GM18502 (cell line): ENCODE data around the gene MYCN.
"Not testable (repeated sequence)": the region's sequence is repeated elsewhere in the genome, so short reads cannot be mapped to it uniquely, and the experiment has no call there.

ENCODE experiments used
- ATAC-seq: cut with Tn5 transposase; IDR thresholded peaks from one replicate; pipeline ENCODE4 v1.9.1; 2021; ENCODE audit warnings: mild to moderate bottlenecking; ENCODE audit not compliant: unreplicated experiment, poor library complexity

MYCN gene

DNA sequence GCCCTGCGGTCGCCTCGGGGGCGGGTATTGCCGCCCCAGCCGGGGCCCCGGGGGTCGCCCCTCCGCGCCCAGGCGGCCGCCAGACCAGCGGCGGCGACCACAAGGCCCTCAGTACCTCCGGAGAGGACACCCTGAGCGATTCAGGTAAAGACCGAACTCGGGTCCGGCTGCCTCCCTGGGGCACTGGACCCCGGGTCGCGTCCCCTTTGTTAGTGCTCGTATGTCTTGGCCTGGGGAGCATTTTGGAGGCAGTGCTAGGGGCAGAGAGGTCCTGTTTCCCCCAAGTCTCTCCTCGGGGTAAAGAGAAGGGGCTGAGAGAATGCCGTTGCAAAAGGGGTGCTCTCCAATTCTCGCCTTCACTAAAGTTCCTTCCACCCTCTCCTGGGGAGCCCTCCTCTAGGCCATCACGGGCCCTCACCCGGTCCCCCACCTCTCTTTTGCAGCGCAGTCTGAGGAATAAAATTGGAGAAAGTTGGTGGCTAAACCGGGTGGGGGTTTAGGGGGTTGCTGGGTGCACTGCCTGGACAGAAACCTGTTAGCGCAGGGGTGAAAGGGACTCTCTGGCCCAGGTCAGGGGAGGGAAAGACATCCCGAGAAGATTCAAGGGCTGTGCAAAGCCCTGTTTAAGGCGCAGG lies 2.5 kb downstream of the MYCN start:
- no peak for ATAC-seq

DNA sequence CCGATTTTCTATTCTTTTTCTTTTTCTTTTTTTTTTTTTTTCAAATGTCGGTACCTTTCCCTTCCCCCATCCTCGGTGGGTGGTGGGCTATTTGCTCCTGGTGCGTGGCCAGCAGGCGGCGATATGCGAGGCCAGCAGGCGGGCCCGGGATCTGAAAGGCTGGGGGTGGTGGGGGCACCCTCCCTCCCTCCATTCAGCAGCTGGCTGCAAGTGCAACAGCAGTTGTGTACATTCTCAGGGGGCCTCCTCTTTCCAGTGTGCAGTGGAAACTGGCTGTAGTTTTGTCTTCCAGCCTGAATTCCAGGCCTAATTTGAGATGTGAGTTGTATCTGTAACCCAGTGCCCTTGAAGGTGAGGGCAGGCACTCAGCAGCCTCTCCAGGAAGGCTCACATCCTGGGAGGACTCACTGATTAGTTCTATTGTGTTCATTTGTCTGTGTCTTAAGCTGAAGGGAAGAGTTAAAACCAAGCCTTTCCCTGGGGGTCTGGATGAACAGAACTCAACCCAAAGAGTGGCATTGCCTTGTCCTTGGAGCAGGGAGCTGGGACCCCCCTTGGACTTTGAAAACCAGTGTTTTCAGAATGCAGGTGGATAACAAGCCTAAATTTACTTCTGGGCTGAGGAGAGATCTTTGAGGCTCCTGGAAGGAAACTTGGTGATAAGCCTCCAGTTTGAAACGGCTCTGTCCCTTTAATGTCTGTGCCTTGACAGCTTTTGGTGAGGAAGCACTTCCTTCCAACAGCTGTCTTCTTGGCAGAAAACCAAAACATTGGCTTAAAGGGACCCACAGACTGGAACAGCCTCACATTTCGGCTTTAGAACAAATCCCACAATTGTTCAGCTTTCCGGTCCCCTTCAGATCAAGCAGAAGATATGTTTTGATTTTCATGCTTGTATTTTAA lies 3.3 kb downstream of the MYCN start:
- ATAC-seq, result no peak

DNA sequence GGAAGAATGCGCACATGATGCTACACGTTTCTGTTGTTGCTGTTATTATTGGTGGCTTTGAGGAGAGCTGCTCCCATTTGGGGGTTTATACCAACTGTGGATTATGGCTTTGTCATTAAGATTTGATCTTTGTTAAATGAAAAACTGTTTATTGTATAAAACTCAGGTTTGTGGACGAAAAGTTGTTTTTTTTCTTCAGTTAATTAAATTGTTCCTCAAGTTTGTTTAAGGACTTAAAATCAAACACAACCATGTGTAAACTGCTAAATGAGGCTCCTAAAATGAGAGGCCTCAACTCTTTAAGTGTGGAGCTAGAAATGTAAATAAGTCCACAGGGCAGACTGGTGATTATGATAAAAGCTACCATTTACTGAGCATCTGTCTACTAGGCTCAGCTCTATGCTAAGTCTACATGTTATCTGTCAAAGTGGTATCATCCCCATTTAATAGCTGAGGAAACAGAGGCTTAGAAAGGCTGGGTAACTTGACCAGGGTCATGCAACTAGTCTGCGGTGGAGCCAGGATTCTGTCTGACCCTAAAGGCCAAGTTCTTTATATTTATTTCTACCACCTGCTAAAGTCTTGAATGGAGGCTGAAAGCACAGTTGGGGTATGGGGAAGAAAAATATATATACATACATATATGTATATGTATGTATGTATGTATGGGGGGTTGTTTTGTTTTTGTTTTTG lies 4.1 kb downstream of the MYCN start:
- ATAC-seq, result no peak

DNA sequence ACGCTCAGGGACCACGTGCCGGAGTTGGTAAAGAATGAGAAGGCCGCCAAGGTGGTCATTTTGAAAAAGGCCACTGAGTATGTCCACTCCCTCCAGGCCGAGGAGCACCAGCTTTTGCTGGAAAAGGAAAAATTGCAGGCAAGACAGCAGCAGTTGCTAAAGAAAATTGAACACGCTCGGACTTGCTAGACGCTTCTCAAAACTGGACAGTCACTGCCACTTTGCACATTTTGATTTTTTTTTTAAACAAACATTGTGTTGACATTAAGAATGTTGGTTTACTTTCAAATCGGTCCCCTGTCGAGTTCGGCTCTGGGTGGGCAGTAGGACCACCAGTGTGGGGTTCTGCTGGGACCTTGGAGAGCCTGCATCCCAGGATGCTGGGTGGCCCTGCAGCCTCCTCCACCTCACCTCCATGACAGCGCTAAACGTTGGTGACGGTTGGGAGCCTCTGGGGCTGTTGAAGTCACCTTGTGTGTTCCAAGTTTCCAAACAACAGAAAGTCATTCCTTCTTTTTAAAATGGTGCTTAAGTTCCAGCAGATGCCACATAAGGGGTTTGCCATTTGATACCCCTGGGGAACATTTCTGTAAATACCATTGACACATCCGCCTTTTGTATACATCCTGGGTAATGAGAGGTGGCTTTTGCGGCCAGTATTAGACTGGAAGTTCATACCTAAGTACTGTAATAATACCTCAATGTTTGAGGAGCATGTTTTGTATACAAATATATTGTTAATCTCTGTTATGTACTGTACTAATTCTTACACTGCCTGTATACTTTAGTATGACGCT lies 5.8 kb downstream of the MYCN start:
- ATAC-seq, result no peak

DNA sequence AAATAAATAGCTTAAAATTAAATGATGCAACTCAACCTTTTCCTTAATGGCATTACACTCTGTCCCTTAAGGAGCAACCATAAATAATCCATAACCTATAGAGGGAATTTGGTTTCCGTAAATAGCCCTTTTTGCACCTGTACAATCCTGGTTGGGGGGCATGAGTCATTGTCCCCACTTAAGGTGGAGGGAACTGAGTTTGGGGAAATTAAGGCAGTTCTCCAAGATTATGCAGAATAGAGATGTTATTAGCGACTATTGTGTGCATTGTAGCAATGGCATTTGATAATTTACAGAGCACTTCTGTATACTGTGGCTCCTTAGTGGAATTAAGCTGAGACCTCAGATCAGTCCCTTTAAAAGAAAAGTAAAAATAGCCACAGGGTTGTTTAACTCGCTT lies 6.6 kb downstream of the MYCN start:
- ATAC-seq, result no peak

DNA sequence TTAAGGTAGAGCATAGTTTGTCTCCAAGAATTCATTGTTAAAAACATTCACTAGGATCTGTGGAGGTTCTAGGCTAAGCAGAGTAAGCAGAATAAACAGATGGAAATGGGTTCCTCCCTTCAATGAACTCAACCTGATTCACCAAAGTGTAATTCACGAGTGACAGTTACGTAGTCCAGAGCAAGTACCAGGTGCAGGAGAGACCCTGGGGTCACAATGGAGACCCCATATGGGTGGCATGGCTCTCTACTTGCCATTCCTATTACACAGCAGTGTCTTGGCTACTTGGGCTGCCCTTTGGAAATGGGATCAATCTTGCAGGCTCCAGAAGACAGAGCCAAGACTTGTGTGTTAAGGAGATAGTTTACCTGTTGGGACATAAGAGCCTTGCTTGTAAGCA lies 7.1 kb downstream of the MYCN start:
- no peak for ATAC-seq

DNA sequence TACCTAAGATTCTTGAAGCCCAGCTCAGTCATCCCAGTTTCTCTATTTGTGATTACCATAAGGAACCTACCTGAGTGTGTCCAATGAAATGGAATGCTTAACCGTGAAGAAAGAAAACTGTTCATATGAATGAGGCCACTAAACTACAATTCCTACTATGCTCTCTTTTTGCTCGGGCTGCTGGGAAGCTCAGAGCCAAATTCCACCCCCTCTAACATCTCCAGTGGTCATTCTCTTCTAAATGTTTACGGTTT lies 8.3 kb downstream of the MYCN start:
- no peak for ATAC-seq

DNA sequence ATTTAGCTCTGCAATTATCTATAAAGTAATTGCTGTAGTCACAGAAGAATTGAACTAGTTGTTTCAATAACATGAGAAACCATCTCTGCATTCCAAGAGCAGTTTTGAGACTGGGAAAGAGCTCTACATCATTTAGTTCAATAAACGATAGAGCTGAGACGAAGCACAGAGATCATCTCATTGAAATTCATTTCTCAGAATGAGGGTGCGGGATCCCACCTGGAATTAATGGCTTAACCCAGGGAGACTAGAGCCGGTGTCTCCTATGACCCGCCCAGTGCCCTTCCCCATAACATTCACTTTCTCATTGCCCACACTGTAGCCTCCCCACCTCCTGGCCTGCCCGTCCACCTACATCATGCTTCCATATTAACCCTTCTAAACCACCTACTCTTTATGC lies 8.8 kb downstream of the MYCN start:
- ATAC-seq, result no peak

DNA sequence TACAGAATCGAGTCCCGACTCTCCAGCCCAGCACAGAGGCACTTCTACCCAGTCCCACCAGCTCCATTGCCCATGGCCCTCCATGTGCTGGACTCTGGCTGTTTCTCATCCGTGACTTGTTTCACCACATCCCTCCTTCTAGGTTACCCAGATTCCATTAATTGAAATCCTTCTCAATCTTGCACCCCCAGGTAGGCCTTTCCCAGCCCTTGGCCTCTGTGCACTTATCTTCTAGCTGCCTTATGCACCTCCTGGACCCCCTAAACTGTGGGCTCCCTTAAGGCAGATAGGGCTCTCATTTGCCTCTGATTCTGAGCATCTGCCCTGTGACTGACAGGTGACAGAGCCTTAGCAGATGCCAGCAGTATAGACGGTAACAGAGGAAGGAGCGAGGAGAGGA lies 9.2 kb downstream of the MYCN start:
- ATAC-seq, result no peak

DNA sequence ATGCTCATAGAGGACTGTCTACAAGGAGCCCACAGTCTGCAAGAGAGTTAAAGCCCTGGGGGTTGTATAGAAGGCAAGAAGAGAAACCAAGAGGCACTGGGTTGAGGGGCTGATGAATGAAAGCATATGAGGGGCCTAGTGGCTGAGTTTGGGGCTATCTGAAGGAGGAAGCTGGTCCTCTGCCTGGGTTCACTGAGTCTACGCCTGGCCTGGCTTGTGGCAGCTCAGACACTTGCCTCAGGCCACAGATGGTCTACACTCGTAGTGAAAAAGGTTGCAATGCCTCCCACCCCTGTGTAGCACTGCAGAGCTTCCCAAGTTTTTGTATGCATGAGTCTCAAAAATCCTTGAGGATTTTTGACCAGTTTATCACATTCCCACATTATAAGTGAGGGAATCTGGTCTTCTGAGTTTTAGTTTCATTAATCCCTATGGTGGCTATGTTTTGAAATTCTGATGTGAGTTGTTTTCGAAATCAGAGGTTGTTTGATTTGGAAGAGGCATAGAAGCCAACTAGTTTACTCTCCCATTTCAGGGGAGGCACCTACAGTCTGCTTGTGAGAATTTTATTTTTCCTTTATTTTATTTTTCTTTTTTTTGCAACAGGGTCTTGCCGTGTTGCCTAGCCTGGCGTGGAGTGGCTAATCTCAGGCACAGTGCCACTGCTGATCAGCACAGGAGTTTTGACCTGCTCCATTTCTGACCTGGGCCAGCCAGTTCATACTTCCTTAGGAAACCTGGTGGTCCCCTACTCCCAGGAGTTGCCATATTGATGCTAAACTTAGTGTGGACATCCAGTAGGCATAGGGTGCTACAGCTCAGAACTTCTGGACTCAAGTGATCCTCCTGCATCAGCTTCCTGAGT lies 10.0 kb downstream of the MYCN start:
- ATAC-seq, result no peak

DNA sequence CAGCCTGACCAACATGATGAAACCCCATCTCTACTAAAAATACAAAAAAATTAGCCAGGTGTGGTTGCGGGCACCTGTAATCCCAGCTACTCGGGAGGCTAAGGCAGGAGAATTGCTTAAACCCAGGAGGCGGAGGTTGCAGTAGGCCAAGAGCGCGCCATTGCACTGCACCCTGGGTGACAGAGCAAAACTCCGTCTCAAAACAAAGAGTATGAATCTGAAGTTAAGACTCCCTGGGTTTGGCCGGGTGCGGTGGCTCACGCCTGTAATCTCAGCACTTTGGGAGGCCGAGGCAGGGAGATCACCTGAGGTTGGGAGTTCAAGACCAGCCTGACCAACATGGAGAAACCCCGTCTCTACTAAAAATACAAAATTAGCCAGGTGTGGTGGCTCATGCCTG lies 11.6 kb downstream of the MYCN start:
- ATAC-seq, result not testable (repeated sequence)

DNA sequence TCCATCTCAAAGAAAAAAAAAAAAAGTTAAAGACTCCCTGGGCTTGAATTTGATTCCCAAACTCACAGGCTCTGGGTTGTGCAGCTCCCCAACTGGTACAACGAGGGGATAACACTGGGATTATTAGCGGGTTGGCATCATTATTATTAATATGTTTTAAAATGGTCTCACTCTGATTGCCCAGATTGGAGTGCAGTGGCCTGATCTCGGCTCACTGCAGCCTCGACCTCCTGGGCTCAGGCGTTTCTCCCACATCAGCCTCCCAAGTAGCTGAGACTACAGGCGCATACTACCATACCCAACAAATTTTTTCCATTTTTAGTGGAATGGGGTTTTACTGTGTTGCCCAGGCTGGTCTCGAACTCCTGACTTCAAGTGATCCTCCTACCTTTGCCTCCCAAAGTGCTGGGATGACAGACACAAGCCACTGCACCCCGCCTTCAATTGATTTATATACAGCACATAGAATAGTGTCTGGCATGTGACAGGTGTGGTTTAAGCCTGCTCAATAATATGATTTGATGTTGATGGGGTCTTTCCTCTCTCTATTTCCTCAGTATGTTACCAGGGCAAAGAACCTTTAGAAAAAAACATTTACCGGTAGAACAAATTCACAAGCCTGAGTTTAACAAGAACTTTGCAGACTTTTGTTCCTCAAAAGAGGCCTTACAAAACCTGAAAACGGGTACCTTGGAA lies 12.2 kb downstream of the MYCN start:
- no peak for ATAC-seq

DNA sequence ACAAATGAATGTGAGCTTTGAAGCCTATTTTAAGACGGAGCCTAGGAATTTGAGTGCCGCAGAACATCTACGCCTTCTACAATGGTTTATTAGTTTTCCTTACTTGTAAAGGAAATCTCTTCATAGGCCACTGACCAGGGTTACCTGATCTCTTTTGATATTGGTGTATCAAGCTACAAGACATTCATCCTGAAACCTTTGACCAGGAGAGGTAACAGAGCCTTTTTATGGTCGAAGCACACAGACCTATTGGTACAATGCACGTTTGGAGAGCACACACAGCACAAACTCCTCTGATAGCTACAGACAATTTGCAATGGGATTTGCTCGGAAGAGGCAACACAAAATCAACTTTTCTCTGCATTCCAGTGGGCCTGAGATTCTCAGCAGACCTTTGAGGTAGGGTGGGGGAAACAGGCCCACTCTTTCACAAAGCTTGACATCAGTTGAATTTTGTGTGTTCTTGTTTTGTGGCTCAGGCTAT lies 12.8 kb downstream of the MYCN start:
- no peak for ATAC-seq

DNA sequence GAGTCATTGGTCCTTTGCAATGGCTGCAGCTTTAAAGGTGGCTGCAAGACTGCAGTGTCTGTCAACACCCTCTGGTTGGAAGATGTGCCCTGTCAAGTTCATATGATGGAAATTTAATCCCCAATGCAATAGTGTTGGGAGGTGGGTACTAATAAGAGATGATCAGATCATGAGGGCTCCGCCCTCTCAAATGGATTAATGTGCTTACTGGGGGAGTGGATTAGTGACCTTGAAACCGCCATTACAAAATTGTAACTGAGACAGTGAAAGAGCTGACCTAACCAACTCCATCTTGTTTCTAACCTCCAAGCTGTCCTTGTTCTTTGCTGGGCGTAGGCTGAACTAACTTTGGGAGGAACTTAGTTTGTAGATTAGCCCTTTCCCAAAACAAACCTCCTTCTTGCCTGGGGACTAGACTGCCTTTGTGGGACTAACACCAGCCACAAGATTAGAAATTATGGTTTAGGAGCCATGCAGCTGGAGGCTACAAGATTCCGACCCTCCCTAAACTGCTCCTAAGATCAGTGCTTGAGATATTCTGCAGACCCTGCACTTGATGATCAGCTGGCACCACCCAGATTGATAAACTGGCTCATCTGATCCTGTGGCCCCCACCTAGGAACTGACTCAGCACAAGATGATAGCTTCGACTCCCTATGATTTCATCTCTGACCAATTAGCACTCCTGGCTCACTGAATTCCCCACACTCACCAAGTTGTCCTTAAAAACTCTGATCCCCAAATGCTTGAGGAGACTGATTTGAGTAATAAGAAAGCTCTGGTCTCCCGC lies 13.7 kb downstream of the MYCN start:
- ATAC-seq, result no peak

DNA sequence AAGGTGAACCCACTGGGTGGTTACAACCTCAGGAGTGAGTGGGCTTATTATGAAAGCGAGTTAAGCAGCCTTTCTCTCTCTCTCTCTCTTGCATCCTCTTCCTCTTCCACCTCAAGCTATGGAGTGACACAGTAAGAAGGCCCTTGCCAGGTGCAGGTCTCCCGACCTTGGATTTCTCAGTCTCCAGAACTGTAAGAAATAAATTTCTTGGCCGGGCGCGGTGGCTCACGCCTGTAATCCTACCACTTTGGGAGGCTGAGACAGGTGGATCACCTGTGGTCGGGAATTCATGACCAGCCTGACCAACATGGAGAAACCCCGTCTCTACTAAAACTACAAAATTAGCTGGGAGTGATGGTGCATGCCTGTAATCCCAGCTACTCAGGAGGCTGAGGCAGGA lies 14.4 kb downstream of the MYCN start:
- ATAC-seq, result no peak

DNA sequence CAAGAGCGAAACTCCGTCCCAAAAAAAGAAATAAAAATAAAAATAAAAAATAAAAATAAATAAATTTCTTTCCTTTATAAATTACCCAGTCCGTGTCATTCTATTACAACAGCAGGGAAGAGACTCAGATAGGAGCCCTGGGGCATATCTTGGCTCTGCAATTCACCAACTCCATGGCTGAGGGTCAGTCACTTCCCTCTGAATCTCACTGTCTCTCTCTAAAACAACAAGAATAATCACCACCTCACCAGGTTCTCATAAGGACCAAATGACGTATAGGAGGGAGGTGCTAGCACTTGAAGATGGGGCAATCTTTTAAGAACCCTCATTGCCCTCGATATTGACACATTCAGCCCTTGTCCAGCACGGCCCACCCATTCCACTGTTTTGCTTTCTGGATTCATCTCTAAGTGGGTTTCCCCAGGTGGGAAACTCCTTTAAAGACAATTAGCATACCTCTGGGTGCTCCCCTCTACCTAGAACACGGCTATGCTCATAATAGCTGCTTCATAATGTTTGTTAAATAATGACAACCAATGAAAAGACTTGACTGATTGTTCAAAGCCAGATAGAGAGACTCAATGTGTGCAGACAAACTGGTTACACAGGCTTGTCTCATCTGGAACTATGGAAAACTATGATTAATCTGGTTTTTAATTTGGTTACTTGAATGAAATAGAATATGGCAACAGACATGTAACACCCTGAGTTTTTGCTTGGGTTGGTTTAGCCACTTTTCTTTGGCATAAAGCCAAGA lies 15.1 kb downstream of the MYCN start:
- no peak for ATAC-seq

DNA sequence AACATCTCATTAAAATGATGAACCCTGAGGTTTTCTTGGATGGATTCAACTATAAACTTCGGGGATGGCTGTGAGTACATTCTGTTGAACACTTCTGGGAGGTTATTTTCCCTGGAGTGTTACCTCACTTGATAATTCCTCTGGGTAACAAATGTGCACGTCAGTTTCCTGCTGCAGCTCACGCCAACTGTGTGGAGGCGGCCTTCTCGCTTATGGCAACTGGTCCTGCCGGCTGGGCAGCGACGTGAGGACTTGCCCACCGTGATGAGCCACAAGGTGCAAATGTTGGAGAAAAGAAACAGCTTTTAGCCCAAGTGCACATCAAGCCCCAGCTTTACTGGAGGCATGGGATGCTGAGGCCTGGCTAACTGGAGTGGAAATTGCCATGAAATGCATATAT lies 15.9 kb downstream of the MYCN start:
- no peak for ATAC-seq
